Activated CD4-positive, alpha-beta T cell treated with anti-CD3 and anti-CD28 coated beads, Interleukin-2, Interleukin-4, amounts not matched to agents 100 ng/mL and 50 ng/mL, durations not matched to agents 16 hours and 8 hours (primary cell): ENCODE data around the gene BCL2L1.

Experiments used
- DNase-seq: peaks from one replicate; pipeline ENCODE4 v3.0.0-alpha.2; 2020; ENCODE audit warnings: low spot score

The BCL2L1 gene

DNA sequence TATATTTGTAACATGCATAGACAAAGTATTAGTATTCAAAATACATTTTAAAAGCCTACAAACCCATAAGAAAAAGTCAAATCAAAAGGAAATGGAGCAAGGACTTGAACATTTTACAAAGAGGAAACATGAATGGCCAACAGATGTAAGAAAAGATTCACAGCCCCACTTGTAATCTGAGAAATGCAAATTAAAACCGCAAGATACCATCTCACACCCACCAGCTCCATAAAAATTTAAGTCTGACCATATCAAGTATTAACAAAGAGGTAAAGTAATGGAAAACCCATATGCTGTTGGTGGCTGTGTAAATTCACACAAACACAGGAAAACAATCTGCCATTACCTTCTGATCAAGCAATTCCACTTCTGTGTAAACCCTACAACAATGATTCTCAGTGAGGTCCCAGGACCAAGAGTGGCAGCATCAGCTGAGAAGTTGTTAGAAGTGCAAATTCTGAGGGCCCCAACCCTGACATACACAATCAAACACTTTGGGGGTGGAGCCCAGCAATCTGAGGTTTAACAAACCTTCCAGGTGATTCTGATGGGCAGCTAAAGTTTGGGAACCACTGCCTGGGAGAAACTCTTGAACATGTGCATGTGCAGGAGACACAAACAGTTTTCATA lies 30.9 kb downstream of the BCL2L1 start:
- no peak for DNase-seq

DNA sequence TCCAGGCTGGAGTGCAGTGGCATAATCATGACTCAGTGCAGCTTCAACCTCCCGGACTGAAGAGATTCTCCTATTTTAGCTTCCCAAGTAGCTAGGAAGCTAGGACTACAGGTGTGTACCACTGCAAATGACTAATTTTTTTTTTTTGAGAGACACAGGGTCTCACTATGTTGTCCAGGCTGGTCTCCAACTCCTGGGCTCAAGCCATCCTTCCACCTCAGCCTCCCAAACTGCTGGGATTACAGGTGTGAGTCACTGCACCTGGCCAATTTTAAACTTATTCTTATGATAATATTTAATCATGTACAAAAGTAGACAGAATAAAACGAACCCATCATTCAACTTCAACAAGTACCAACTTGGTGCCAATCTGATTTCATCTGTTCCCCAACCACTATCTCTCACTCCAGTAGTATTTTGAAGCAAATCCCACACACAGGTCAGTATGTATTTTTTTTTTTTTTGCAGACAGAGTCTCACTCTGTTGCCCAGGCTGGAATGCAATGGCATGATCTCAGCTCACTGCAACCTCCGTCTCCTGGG lies 32.5 kb downstream of the BCL2L1 start:
- no peak for DNase-seq

DNA sequence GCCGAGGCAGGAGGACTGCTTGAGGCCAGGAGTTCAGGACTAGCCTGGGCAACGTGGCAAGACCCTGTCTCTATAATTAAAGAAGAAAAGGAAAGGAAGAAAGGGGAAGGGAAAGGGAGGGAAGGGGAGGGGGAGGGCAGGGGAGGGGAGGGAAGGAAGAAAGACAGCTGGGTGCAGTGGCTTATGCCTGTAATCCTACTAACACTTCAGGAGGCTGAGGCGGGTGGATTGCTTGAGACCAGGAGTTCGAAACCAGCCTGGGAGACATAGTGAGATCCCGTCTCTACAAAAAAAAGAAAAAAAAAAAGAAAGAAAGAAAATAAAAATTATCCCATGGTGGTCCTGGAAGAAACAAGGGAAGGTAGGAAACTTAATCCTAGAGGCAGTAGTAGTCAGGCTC lies 33.5 kb downstream of the BCL2L1 start:
- DNase-seq = no peak

DNA sequence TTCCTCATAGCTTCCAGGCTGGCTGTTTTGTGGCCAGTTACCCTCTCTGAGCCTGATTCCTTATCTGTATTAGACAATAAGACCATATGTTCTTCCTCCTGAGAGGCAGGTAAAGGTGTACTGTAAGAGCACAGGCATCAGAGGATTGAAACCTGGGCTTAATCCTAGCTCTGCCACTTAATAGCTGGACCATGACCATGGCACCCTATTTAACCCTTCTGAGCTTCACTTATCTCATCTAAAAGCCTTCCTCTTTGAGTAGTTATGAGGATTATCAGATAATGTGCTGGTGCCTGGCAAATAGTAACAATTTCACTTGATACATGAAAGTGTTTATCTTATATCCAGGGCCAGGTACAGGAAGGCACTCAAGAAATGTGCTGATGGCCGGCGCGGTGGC lies 34.9 kb downstream of the BCL2L1 start:
- no peak for DNase-seq

DNA sequence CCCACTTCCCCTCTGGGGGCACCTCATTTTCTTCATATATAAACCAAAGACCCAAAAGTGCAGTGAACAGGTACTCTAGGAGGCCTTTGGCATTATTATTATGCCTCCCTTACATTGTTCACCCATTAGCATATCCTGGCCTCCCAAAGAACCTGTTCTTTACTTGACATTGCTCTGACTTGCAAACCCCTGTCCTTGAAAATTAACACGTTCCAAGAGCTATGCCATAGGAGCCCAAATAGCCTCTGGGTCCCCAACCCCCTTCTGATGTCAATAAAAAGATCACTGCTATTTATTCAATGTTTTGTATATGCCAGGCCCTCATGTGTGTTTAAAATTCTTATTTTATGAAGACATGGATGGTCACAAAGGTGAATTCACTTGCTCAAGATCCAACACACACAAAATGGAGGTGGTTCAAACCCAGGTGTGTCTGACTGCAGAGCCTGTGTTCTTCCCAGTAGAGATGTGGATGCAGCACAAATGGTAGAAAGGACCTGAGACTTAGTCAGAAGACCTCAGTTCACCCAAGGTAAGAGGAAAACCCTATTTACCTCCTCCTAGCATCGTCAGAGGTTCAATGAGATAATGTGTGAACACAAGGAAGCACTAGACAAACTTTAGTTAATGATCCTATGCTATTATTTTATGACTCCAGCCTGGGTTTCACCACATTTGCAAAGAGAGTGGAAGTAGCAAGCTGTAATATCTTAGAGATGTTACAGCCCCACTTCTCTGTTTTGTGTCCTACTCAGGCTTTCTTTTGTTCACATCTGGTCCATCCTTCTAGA lies 36.6 kb downstream of the BCL2L1 start:
- DNase-seq = no peak

DNA sequence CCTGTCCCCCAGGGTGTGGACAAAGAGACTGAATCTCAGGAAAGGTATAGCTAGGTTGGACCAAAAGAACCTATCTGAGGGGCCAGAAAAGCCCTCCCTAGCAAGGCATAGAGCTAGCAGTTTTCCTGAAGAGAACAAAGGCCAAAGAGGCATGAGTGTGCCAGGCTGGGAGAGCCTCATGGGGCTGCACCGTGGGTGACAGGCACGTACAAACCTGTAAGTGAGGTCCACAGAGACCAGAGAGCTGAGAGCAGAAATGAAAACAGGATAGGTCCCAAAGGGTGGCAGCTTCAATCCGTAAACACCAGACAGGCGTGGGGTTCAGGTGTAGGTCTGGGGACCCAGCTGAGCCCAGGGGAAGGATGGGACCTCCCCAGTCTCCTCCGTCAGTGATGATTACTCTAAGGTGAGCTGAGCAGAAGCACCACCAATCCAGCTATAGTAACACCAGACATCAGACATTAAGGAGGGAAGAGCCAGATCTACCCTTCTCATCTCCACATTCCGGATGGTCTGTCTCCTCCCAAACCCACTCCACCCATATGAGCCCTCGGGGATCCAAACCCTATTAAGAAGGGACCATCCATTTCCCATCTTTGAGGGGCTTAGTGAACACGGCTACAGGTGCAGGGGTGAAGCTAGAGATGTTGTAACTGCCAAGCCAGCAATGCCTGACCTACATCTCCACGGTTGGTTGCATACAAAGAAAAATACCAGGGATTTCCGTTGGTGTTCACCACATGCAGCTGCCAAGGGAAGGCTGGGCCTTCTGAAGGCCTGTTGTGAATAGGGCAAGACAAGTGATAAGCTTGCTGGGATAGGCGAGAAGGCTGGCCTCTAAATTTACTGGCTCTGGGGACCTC lies 38.3 kb downstream of the BCL2L1 start:
- peak; percentile 37 for DNase-seq

DNA sequence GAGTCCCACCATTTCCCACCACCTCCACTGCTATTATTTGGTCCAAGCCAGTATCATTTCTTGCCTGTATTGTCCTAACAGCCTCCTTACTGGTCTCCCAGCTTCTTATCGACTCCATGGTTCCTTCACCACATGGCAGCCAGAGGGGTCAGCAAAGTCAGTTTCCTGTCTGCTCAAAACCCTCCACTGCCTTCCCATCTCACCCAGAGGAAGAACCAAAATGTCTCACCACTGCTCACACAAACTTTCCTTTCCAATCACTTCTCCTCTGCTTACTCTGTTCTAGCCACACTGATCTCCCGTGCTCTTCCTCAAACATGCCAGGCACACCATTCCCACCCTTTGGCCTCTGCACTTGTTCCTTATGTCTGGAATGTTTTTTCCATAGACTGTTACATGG lies 39.7 kb downstream of the BCL2L1 start:
- no peak for DNase-seq

DNA sequence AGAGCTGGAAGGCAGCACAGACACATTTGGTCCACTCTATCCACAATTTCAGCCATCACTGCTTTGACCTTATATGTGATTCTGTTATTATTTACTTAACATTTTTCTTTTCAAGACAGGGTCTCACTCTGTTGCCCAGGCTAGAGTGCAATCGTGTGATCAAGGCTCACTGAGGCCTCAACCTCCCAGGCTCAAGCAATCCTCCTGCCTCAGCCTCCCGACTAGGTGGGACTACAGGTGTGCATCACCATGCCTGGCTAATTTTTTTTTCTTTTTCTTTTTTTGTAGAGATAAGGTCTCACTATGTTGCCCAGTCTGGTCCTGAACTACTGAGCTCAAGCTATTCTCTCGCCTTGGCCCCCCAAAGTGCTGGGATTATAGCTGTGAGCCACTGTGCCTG lies 40.3 kb downstream of the BCL2L1 start:
- DNase-seq = no peak

DNA sequence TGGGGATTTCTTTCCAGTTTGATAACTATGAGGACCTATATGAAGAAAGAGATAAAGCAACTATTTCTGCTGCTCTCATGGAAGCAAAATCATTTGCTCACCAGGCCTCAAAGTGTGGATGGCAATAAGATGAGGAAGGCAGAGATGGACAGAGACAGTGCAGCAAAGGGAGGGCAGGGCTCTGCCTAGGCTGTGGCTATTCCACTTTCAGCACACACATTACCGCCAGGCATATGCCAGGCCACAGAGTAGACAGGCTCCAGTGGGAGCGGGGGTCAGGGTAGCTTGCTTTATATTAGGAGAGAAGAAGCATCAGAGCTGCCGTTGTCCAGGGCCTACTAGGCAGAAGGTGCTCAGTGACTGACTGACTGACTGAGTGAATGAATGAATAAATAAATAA lies 40.9 kb downstream of the BCL2L1 start:
- DNase-seq = no peak

DNA sequence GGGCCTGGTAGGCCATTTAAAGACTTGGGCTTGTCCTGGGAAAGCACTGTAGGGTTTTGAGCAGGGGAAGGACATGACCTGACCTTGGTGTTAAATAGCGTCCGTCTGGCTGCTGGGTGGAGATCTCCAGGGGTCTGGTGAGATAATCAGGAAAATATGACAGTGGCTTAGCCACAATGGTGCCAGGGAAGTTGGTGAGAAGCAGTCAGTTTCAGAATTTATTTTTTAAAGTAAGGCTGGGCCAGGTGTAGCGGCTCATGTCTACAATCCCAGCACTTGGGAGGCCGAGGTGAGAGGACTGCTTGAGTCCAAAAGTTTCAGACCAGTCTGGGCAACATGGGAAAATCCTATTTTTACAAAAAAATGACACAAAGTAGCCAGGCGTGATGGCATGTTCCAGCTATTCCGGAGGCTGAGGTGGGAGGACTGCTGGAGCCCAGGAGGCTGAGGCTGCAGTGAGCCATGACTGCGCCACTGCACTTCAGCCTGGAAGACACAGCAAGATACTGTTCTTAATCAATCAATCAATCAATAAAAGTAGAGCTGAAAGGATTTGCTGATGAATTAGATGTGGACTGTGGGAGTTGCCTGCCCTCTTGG lies 41.4 kb downstream of the BCL2L1 start:
- DNase-seq = no peak

DNA sequence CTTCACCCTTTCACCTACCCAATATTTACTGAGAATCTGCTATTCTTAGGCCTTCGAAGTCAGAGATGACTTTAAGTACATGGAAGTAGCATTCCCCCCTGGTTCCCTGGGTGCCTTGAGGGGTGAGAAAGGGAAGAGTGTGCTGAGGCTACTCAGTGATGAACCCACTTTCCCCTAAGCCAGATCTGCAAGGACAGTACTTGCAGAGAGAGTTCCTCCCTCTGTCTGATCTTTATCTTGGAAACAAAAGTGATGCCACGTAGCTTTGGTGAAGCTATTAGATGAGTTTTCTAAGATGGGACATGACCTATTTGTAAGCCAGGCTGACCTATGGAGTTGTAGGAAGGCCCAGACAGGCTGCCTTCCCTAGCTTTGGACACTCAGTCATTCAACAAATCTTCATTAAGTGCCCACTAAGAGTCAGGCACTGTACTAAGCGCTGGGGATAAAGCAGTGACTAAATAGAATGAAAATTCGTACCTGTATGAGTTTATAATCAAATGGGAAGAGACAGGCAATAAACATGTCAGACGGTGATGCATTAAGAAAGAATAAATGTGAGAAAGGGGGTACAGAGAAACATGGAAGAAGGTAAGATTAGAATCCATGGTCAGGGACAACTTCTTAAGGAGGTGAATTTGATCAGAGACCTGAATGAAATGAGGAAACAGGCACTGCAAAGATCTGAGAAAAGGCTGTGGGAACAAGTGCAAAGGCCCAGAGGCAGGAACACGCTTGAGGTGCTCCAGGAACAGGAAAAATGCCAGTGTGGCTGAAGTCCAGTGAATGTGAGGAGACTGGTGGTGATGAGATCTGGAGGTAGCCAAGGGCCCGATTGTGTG lies 42.2 kb downstream of the BCL2L1 start:
- no peak for DNase-seq

DNA sequence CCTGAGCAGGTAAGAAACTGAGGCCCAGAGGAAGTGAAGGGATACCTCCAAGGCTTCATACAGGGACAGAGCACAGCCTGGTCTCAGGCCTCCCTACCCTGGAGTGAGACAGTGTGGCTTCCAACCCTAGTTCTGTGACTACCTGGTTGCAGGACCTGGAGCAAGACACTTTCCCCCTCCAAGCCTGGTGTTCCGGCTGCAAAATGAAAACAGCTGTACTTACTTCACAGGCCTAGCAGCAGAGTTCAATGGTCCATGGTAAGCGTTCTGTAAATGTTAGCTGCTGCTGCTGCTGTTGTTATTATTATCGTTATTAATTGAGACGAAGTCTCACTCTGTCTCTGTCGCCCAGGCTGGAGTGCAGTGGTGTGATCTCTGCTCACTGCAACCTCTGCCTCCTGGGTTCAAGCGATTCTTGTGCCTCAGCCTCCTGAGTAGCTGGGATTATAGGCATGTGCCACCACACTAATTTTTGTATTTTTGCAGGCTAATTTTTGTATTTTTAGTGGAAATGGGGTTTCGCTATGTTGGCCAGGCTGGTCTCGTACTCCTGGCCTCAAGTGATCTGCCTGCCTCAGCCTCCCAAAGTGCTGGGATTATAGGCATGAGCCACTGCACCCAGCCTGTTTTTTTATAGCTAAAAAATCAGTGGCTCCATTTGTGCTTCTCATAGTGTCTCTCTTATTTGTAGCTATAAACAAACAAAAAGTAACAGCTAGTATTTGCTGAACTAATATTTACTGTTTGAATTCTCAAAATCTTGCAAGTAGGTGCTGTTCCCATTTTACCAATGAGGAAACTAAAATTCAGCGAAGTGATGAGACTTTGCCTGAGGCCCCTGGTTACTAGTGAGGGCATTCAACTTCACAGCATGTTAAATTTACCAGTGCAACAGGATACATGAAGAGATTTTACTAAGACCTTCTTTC lies 43.0 kb downstream of the BCL2L1 start:
- DNase-seq = no peak

DNA sequence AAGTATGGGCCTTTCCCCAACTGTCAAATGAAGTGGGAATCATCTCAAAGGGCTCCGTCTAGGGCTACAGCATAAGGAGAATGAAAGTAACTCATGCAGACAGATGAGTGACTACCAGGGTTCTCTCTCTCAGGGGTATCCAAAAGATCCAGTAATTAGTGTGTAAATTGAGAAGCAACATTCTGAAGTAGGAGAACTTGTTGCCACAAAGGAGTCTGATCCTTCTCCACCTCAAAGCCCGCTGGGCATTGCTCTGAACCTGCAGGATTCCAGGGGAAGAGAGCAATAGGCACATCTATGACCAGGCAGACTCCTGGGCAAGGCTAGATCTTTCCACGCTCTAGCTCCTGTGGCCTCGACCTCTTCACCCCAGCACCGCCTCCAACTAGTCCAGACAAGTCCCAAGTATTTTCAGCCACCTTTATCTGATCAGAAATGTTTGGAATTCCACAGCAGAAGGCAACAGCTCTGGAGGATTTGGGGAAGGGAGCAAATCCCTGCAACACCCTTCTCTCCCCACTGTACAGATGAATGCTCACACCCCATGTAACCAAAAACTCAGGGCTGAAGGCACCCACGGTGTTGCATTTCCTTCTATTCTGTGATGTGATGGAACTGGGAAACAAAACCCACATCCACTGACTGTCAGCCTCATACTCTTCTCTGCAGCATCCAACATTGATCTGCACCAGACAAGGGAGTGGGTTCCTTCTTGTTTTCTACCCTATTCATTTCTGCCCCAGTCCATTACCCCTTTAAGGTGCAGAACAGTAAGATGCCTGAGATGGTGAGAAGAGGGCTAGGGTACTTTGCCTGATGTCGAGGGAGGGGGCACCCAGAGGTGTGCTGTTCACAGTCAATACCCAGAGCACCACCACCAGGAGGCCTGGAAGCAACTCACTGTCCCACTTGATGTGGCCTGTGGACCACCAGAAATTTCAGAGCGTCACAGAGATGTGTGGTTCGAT lies 44.0 kb downstream of the BCL2L1 start:
- no peak for DNase-seq

DNA sequence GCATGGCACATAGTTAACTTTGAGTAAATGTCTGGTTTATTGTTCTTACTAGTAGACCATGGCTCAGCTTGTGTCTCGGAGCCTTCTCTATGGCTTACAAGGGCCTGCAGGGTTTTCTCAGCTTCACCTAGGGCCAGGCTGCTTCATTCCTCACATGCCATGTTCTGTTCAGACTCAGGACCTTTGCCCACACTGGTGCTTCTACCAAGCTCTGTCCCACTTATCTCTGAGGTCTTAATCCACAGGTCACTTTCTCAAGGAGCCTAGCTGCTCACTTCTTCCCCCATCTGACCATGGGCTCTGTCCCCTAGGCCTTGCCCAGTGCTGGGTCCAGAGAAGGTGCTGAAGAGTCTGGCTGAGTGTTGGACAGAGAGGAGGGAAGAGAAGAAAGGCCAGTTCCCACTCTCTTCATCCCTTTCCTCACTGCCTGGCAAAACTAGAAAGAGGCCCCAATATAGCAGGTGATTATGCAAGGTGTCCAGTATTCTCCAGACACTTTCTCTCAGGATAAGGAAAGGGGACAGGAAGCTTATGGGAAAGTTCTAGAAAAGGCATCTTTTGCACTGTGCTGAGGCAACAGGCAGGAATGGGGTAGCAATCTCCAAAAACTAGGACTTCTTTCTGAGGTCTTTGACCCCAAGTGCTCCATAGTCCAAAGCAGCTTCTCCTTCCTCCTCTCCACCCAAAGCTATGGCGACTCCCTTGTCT lies 45.0 kb downstream of the BCL2L1 start:
- DNase-seq = no peak

DNA sequence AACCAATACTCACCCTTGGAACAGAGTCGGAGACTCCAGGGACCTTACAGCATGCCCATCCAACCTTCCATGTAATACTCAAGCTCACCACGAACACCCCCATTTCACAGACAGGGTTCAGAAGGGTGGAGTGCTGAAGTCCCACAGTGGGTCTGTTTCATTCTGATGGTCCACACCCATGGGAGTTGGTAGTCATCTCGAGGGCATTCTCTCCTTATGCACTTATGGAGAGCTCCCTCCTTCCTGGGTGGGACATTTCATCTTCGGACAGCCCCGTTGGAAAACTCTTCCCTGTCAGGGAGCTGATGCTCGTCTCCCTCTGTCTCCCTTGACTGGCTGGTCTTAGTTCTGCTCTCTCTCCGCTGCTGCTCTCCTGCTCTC lies 46.1 kb downstream of the BCL2L1 start:
- no peak for DNase-seq

DNA sequence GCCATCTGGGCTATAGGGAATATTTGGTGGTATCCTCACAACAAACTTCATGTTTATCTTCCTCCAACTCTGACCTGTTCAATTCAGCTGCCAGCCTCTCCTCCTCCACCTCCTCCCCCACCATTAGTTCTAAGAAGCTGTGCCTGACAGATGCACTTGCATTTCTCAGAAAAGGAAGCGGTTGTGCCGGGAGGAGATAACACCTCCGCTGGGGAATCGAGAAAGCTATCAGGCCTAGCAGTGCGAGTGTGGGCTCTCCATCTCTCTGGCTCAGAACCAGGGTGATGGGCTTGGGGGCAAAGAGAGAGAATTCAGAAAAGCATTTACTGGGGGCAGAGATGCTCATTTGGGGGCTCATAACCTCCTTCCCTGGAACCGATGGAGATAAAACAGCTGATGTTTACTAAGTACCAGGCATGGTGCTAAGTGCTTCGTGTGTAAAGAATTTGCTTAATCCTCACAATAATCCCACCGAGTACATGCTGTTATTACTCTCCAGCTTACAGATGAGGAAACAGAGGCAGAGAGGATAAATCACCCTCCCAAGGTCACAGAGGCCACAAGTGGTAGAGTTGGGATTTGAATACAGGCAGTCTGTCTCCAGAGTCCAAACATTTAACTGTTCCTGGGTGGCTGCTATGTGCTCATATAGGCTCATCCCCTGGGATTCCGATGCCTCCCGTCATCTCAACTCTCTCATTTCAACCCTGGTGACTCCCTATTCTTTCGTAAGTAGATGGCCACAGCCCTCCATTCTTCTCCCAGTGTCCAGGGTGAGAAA lies 46.6 kb downstream of the BCL2L1 start:
- peak; percentile 92 for DNase-seq
